NCI-H2107 (cell line): Measurements from ENCODE around the gene AGMO.
"Not testable (repeated sequence)": the region's sequence is repeated elsewhere in the genome, so short reads cannot be mapped to it uniquely, and the experiment has no call there.

Experiments used
- DNase-seq: peaks from one replicate; lab custom pipeline; 2025; lab: John Stamatoyannopoulos, UW

AGMO gene

GRCh38 chr7:15323550-15323949 is 238.3 kb downstream of the AGMO start:
- DNase-seq: no peak

GRCh38 chr7:15317215-15317614 is 244.6 kb downstream of the AGMO start:
- no peak for DNase-seq

- DNase-seq: no peak
Measured at GRCh38 chr7:15315678-15316077, 246.1 kb downstream of the AGMO start.

- DNase-seq: no peak
Measured at GRCh38 chr7:15314922-15315321, 246.9 kb downstream of the AGMO start.

DNA sequence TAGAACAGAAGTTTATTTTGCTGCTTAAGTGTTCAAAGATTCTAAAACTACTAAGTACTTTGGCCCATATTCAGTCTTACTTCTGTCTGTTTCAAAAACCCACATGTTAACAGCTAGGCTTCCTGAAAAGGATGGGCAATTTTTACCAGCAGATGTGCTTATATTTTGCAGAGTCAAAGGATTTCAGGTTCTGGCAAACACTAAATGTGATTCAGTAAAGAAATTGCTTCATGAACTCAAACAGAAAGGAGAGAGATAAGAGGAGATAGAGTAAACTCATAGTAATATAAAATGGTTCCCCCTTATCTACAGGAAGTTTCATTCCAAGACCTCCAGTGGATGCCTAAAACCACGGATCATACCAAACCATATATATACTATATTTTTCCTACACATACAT is 248.5 kb downstream of the AGMO start:
- no peak for DNase-seq

GRCh38 chr7:15309872-15310271 is 251.9 kb downstream of the AGMO start:
- DNase-seq: no peak

DNA sequence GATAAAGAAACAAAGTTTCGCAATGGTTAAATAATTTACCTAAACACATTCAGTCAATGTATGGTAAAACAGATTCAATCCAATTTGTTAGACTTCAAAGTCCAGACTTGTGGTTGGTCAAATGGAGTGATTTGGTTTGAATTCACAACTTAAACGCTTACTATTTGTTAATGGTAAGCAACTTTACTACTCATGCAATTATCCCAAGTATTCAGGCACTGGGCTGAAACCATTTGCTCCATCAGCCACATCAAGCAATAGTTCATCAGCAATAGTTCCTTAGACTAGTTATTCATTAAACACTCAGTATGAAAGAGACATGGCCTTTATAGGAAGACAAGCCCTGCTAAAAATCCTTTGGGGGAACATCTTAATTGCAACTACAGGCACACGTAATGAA is 253.0 kb downstream of the AGMO start:
- no peak for DNase-seq

GRCh38 chr7:15306296-15306695 is 255.5 kb downstream of the AGMO start:
- DNase-seq: no peak

GRCh38 chr7:15305002-15305600 is 256.7 kb downstream of the AGMO start:
- peak; percentile 4 for DNase-seq

DNA sequence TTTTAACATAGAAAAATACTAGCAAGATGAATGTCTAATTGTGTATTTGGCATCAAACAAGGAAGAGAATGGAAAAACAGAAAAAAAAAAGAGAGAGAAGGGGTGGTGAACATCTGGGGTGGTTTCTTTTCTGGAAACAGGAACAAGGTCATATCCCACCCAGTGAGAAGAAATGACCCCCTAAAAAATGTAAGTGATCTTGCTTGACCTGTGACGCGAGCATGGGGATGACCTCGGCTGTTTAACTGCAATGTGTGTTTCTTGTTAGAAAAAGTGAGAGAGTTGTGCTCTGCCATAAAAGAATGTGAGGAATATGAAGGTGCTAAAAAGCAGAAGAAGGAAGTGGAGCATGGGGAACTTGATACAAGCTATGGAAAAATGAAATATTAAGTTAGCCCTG is 258.5 kb downstream of the AGMO start:
- DNase-seq: no peak

GRCh38 chr7:15300986-15301385 is 260.8 kb downstream of the AGMO start:
- not testable (repeated sequence) for DNase-seq

- DNase-seq: no peak
Measured at GRCh38 chr7:15292138-15292537, 269.7 kb downstream of the AGMO start.

- DNase-seq: no peak
Measured at GRCh38 chr7:15291699-15292098, 270.1 kb downstream of the AGMO start.

DNA sequence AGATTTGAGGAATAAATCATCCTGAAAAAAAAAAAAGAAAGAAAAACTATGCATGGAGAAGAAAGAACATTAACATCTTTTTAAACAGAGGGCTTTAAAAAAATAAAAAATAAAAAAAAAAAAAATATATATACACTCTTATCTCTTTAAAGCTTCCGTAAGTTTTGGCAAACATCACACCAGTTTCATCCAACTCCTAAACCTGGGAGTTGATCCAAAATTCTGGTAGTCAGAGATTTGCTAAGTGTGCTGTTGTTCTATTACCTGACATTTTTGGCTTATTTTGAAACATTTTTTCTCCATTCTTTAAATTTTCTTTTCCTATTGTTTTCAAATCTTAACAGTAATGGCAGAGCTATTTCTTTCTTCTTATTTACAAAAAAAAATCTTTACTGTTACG is 273.1 kb downstream of the AGMO start:
- DNase-seq: no peak

- no peak for DNase-seq
Measured at GRCh38 chr7:15284396-15284795, 277.4 kb downstream of the AGMO start.

DNA sequence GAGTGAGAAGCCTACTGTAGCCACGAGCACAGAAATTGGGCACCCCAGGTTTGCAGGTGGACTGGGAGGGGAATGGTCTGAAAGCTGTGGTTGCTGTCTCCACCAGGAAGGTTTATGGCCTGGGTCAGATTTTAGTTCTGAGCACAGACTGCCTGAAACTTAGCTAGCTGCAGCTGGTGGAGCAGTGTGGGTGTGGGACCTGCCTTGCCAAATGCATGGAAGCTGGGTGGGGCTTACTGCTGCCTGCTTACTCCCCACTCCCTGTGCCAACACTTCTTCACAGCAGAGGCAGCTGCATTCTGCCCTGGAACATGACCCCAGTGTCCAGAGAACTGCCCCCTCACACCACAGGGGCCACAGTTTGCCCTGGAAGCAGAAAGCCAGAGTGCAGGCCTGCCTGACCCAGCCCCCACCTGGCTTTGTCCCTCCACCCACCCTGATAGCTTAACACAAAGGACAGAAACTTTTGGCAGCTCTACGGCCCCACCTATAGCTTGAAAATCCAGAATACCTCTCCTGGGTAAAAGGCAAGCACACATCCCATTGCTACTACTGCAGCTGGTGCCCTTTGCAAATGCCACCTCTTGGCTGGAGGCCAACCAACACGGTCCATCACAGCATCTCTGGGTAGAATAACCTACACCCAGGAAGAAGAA is 281.6 kb downstream of the AGMO start:
- no peak for DNase-seq

DNA sequence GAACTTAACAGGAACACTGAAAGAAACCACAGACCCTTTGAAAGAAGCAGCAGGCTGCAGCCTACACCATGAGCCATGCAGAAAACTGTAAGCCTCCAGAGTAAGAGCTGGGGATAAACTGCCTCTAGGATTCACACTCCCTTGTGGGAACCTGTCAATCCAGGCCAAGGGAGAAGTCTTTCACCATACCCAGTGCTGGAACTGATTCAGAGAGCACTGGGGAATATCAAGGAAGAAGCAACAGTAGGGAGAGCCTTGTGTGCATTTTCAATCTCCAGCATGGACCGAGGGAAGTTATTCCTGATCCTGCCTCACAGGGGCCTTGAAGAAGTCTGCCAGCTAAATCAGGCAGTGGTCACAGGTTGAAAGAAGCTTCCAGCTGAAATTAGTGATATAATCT is 282.2 kb downstream of the AGMO start:
- no peak for DNase-seq

DNA sequence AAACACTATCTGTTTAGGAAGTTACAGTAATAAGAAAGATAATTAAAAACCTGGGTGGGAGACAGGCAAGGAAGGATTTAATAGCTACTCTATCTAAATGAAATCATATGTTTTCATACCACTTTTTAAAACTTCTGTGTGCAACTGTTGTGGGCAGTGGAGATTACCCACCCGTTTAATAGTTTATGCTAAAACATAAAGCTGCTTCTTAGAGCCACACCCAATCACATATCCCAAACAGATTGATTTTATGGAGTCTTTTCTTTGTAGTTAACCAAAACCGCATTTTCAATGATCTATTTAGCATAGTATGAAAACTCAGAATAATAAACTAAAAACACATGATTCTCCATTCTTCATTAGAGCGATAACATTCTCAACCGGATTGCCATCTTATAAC is 304.1 kb downstream of the AGMO start:
- no peak for DNase-seq

GRCh38 chr7:15252181-15252580 is 309.6 kb downstream of the AGMO start:
- no peak for DNase-seq

- DNase-seq: no peak
Measured at GRCh38 chr7:15248514-15248913, 313.3 kb downstream of the AGMO start.

GRCh38 chr7:15245831-15246230 is 316.0 kb downstream of the AGMO start:
- no peak for DNase-seq

DNA sequence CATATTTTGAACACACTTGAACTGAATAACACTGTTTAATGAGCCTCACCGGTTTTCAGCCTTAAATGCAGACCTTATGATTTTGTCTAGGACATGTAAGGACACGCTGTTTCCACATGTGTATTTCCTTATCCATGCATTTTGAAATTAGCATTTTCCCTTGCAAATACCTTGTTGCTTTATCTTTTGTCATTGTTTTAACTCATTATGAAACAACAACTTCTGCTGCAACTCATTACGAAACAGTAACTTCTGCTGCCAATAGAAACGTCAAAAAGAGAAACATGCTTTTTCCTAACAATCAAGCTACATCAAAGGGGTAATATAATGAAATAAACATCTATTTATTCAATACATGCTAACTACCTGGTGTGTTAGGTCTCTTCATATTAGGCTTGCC is 322.0 kb downstream of the AGMO start:
- DNase-seq: no peak

GRCh38 chr7:15236952-15237351 is 324.9 kb downstream of the AGMO start:
- no peak for DNase-seq

GRCh38 chr7:15234431-15234830 is 327.4 kb downstream of the AGMO start:
- no peak for DNase-seq
